ENCODE results near the gene APC2.
"Not testable (repeated sequence)": the region's sequence is repeated elsewhere in the genome, so short reads cannot be mapped to it uniquely, and the experiment has no call there.

APC2 gene

DNA sequence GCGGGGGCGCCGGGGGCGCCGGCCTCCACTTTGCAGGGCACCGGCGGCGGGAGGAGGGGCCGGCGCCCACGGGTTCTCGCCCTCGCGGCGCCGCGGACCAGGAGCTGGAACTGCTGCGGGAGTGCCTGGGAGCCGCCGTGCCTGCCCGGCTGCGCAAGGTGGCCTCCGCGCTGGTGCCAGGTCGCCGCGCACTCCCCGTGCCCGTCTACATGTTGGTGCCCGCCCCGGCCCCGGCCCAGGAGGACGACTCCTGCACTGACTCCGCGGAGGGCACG lies 17.2 kb downstream of the APC2 start:
- no peak for DNase-seq

DNA sequence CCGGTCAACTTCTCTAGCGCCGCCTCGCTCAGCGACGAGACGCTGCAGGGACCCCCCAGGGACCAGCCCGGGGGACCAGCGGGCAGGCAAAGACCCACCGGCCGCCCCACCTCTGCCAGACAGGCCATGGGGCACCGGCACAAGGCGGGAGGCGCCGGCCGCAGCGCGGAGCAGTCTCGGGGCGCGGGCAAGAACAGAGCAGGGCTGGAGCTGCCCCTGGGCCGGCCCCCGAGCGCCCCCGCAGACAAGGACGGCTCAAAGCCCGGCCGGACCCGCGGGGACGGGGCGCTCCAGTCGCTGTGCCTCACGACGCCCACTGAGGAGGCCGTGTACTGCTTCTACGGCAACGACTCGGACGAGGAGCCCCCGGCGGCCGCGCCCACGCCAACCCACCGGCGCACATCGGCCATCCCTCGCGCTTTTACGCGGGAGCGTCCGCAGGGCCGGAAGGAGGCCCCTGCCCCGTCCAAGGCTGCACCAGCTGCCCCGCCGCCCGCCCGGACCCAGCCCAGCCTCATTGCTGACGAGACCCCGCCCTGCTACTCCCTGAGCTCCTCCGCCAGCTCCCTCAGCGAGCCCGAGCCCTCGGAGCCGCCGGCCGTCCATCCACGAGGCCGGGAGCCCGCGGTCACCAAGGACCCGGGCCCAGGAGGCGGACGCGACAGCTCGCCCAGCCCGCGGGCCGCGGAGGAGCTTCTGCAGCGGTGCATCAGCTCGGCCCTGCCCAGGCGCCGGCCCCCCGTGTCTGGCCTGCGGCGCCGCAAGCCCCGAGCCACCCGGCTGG lies 17.8 kb downstream of the APC2 start:
- no peak for DNase-seq

DNA sequence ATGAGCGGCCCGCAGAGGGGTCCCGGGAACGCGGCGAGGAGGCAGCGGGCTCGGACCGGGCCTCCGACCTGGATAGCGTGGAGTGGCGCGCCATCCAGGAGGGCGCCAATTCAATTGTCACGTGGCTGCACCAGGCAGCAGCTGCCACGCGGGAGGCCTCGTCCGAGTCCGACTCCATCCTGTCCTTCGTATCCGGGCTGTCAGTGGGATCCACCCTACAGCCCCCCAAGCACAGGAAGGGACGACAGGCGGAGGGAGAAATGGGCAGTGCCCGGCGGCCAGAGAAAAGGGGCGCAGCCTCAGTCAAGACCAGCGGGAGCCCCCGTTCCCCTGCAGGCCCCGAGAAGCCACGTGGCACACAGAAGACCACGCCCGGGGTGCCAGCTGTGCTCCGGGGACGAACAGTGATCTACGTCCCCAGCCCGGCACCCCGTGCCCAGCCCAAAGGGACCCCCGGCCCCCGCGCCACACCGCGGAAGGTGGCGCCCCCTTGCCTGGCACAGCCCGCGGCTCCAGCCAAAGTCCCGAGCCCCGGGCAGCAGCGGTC lies 18.4 kb downstream of the APC2 start:
- no peak for DNase-seq

DNA sequence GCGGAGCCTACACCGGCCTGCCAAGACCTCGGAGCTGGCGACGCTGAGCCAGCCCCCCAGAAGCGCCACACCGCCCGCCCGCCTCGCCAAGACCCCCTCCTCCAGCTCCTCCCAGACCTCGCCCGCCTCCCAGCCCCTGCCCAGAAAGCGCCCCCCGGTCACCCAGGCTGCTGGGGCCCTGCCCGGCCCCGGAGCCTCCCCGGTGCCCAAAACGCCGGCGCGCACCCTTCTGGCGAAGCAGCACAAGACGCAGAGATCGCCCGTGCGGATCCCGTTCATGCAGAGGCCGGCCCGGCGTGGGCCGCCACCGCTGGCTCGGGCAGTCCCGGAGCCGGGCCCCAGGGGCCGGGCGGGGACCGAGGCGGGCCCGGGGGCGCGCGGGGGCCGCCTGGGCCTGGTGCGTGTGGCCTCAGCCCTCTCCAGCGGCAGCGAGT lies 18.9 kb downstream of the APC2 start:
- DNase-seq, result no peak

GRCh38 chr19:1469255-1470054 lies 19.5 kb downstream of the APC2 start:
- DNase-seq, result no peak

GRCh38 chr19:1470055-1470304 lies 20.1 kb downstream of the APC2 start:
- DNase-seq, result no peak

GRCh38 chr19:1470305-1471009 lies 20.5 kb downstream of the APC2 start:
- peak; percentile 81 for DNase-seq

- peak; percentile 60 for DNase-seq
Measured at GRCh38 chr19:1471010-1471514, 21.1 kb downstream of the APC2 start.

DNA sequence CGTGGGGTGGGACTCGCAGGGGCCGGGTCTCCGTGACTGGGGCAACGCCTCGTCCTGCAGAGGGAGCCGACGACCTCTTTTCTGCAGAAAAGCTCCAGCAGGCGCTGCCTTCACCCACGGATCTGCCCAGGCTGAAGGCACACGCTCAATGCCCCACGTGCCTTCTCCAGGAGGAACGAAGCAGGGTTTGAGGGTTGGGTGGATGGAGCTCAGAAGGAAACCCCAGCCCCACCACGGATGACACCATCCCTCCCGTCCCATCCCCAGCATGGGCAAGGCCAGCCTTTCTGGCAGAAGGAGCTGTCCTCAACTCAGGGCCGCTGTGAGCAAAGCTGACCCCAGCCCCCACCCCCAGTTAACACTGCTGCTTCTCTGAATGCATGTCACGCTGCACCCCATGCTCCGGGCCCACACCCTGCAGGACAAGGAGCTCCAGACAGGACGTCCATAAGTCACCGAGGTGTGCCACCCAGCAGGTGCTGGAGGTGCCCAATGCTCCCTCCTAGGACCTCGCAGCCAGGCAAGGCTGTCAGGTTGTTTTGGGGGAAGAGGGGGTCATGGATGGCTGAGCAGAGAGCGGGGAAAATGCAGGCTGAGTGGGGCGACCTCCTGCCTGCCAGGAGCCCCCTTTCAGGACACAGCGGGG lies 21.7 kb downstream of the APC2 start:
- no peak for DNase-seq

- no peak for DNase-seq
Measured at GRCh38 chr19:1472231-1473084, 22.5 kb downstream of the APC2 start.

- DNase-seq, result no peak
Measured at GRCh38 chr19:1473085-1473851, 23.3 kb downstream of the APC2 start.

GRCh38 chr19:1474011-1474764 lies 24.3 kb downstream of the APC2 start:
- DNase-seq, result no peak

DNA sequence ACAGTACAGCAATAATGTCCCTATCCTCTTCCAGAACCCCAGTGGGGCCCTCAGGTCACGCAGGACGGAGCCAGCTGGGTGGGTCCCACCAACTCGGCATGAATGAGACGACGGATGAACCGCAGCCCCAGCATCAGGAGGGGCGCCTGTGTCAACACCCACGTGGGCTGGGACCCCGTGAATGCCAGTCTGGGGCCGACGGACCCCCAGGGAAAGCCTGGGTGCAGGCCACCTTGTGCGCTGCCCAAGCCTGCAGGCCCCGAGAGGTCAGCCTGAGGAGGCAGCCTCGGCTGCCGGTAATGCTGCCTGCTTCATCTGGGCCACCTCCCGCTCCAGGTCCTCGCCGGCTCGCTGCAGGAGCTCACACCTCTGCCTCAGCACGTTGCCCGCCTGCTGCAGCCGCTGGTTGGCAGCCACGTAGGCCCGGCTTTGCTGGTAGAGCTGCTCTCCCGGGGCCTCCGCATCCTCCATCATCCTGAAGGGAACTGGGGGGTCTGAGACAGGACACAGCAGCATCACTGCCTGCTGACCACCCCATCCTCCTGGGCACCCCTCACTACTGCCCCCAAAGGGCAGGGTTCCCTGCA lies 24.9 kb downstream of the APC2 start:
- no peak for DNase-seq

DNA sequence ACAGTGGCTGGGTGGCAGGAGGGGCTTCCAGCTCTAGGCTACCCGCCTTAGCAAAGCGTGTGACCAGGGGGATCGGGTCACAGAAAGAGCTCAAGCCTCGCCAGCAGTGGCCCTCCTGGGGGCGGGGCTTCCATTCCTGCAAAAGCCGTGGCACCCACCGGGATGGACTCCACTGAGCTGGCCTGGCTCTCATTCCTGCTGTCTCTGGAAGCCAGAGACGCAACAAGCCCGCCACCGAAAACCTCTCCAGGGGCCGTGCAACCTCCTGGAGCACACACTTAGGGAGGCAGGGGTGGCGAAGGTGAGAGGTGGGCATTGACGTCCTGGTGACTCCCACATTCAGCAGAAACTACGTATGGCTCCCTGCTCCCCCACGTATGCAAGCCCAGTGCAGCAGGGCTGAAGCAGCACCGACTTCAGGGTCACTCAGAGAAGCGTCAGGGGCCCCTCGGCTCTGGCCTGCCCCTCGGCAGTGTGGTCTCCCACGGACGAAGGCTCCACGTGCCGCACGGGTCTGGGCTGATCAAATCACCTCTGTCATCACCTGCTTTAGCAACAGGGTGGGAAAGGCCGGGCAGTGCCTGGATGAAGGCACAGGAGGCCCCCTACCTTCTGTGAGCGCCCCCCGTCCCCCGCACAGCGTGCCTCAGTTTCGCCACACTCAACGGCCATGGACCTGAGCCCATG lies 26.0 kb downstream of the APC2 start:
- no peak for DNase-seq

- not testable (repeated sequence) for DNase-seq
Measured at GRCh38 chr19:1477056-1477455, 27.1 kb downstream of the APC2 start.

DNA sequence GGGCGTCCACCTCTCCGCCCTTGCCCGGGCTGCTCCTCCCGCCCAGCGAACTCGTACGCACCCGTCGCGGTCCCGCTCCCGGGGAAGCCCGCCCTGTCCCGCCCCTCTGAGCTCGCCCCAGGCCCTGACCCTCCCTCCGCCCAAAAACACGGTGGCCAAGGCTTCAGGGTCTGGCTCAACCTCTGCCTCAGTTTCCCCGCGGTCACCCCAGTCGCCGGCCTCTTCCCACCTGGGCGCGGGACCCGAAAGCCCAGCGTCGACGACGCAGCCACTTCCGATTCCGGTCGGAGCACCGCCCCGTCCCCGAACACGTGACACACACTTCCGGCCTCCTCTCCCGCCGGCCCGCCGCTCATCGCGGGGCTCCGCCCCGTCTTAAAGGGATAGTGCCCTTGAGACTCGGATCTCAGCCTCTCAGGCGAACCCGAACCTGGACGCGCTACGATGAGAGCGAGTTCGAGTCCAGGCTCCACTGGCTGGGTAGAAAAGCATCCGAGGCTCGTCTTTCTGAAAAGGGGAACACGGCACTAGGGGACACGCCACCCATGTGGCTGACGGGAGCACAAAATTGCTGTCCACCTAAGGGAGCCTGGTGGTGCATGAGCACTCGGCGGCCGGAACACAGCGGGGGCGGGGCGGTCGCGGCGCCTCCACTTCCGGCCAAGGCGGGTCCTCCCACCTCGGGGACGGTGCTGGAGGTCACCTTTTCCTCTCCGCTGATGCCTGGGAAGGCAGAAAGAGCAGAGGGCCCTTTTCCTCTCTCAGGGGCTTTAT lies 29.2 kb downstream of the APC2 start, which contains the start of gene C19orf25:
C19orf25 (minus strand) TSS at position 282 of the 774 bp plus-strand sequence. CDS start 312 bp downstream, outside the sequence.
- DNase-seq, result peak; percentile 83

DNA sequence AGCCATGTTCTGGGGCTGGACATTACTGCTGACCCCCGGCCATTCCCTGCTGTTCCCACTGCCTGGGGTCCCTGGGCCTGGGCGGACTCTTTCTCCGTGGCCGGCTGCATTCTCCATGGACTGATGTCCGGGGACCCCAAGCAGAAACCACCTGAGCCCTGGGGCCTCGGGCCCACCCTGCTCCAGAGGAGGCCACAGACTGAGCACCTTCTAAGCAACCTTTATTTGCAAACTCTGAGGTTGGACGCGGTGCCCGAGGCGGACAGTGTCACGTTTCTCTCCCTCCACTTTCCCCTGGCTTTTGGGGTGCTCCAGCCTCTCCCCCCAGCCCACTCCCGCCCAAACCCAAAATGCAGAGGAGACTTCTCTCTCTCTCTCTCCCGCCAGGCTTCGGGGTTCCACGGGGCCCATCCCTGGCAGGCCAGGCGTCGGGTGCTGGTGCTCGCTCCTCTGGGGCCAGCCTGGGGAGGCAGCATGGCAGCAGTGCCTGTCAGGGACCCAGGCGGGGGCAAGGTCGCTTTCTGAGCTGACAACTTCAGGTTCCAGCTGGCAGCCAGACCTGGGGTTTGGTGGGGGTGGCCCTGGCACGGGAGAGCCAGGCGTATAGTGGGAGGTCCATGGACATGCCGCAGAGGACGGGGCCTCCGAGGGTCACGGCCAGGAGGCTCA lies 31.4 kb downstream of the APC2 start:
- DNase-seq, result no peak

- DNase-seq, result no peak
Measured at GRCh38 chr19:1481893-1482360, 32.0 kb downstream of the APC2 start.

Measured in NCI-H2227 treated with DMSO at 0.1 percent for 48 hours (cell line).